Liver (tissue), 3 donors: Measurements from ENCODE around the gene DCT.

ENCODE experiments used
- ATF3 ChIP-seq: IDR thresholded peaks from 2 replicates; pipeline ENCODE4 v1.6.1; 2016; ENCODE audit warnings: antibody characterized with exemption
- CTCF ChIP-seq: fragments of 150-350 bp; IDR thresholded peaks from 2 replicates; pipeline ENCODE4 v1.5.1; 2017; ENCODE audit warnings: improper control_type of control experiment, low read depth, low read length; ENCODE audit not compliant: missing input control
- EGR1 ChIP-seq, 2 donors: IDR thresholded peaks; 2 replicates each; pipeline ENCODE4 v1.6.1; 2016 to 2018; ENCODE audit warnings: antibody characterized with exemption in 2 of 2, low read depth in 2 of 2
- GABPA ChIP-seq, 2 donors: IDR thresholded peaks in 1 of 2; conservative IDR thresholded peaks in 1 of 2; 2 replicates each; pipeline ENCODE4 v1.6.1; 2016; ENCODE audit warnings: antibody characterized with exemption in 2 of 2, mild to moderate bottlenecking in 1 of 2, moderate library complexity in 1 of 2
- HNF4G ChIP-seq: IDR thresholded peaks from 2 replicates; pipeline ENCODE4 v1.6.1; 2016; ENCODE audit warnings: antibody characterized with exemption
- MAX ChIP-seq: IDR thresholded peaks from 2 replicates; pipeline ENCODE4 v1.6.1; 2016; ENCODE audit warnings: antibody characterized with exemption
- NR2F2 ChIP-seq: IDR thresholded peaks from 2 replicates; pipeline ENCODE4 v1.6.1; 2016; ENCODE audit warnings: antibody characterized with exemption
- RAD21 ChIP-seq, 2 donors: IDR thresholded peaks; 2 replicates each; pipeline ENCODE4 v1.6.1; 2016; ENCODE audit warnings: antibody characterized with exemption in 2 of 2, mild to moderate bottlenecking in 2 of 2
- REST ChIP-seq: IDR thresholded peaks from 2 replicates; pipeline ENCODE4 v1.6.1; 2016; ENCODE audit warnings: antibody characterized with exemption, mild to moderate bottlenecking
- TAF1 ChIP-seq: conservative IDR thresholded peaks from 2 replicates; pipeline ENCODE4 v1.6.1; 2016; ENCODE audit warnings: antibody characterized with exemption, mild to moderate bottlenecking
- YY1 ChIP-seq: IDR thresholded peaks from 2 replicates; pipeline ENCODE4 v1.6.1; 2016; ENCODE audit warnings: antibody characterized with exemption, mild to moderate bottlenecking
- donor health status: healthy.
- donor health status: healthy.

GRCh38 chr13:94483970-94484369, 4.5 kb upstream of the DCT start:
- no peak for TF ChIP-seq EGR1 (IDR thresholded peaks at IDR 0.05; ENCODE audit: low read depth in 2 of 2)
- TF ChIP-seq NR2F2: no peak
- TF ChIP-seq REST: no peak
- no peak for TF ChIP-seq CTCF
- TF ChIP-seq TAF1: no peak
- TF ChIP-seq RAD21 (IDR thresholded peaks at IDR 0.05): no peak
- TF ChIP-seq GABPA (IDR thresholded peaks at IDR 0.05 in 1 of 2, conservative IDR thresholded peaks at IDR 0.05 in 1 of 2): no peak
- no peak for TF ChIP-seq MAX
- no peak for TF ChIP-seq ATF3
- TF ChIP-seq YY1: no peak
- TF ChIP-seq HNF4G: no peak
